HUES6 (cell line): ENCODE results near the gene SLC44A1.

Experiments used
- H3K27ac ChIP-seq: 2 replicates; pipeline ENCODE4 v1.7.0; 2013; ENCODE audit warnings: low read depth, mild to moderate bottlenecking, low read length, inconsistent platforms
- H3K27me3 ChIP-seq: 2 replicates; pipeline ENCODE4 v1.6.1; 2013; ENCODE audit warnings: low read length; ENCODE audit not compliant: control insufficient read depth, insufficient read depth
- H3K36me3 ChIP-seq: 2 replicates; pipeline ENCODE4 v1.6.1; 2013; ENCODE audit warnings: low read length; ENCODE audit not compliant: control insufficient read depth, insufficient read depth
- H3K4me1 ChIP-seq: 2 replicates; pipeline ENCODE4 v1.6.1; 2013; ENCODE audit warnings: low read length; ENCODE audit not compliant: control insufficient read depth, insufficient read depth
- H3K4me3 ChIP-seq: 2 replicates; pipeline ENCODE4 v1.5.1; 2013; ENCODE audit warnings: low read depth, low read length
- H3K9ac ChIP-seq: one replicate; pipeline ENCODE4 v1.6.1; 2013; ENCODE audit warnings: mild to moderate bottlenecking, low read length
- H3K9me3 ChIP-seq: 2 replicates; pipeline ENCODE4 v1.6.1; 2013; ENCODE audit warnings: low read depth, low read length; ENCODE audit not compliant: control insufficient read depth, insufficient read depth

The SLC44A1 gene

DNA sequence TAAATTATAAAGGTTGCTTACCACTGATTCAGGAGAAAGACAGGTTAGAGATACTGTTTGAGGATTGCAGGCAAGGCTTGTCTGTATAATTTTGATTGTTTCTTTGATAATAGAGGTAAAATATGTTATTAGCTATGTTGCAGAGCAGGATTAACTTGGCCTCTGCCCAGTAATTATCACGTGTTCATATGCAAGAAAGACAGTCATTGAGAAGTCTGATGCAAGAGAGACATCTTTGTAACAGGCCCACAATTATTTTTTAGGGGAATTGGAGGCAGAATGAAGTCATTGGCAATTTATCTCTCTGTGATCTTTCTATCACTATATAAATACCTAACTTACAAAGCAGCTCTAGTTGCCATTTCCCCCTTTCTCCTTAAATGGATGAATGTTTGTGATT, 46.0 kb downstream of the SLC44A1 start:
- Histone ChIP-seq H3K36me3 (no peaks in the 10 kb centered on the region), H3K9ac (no peak overlapping the region), H3K27me3 (no peaks in the 10 kb centered on the region), H3K9me3 (no peaks in the 10 kb centered on the region), H3K4me3 (no peak overlapping the region), H3K27ac (no peak overlapping the region), H3K4me1 (peaks cover 66% of the 10 kb centered on the region)

DNA sequence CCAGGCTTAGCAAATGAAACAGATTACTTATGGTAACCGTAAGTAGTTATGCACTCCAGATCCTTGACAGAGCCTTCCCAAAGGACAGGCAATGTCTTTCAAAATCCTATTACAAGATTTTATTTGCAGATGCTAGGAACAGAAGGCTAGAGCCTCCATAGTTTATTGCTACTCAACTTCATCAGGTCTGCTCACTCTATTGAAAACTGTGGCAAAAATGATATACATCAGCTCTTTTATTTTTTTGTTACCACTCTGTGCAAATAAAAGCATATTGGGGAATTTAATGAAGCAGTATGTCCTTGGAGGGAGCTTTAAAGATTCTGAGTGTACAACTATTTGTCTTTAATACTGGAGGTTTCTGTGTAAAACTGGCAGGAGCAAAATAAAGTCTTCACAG, 46.5 kb downstream of the SLC44A1 start:
- no peak overlapping the region for H3K9ac ChIP-seq
- no peaks in the 10 kb centered on the region for H3K27me3 ChIP-seq
- no peak overlapping the region for H3K4me3 ChIP-seq
- peak overlapping the region; percentile 10; the same call in 1 of the 2 replicates for H3K27ac ChIP-seq
- peaks cover 71% of the 10 kb centered on the region for H3K4me1 ChIP-seq
- H3K9me3 ChIP-seq, result no peaks in the 10 kb centered on the region
- no peaks in the 10 kb centered on the region for H3K36me3 ChIP-seq

DNA sequence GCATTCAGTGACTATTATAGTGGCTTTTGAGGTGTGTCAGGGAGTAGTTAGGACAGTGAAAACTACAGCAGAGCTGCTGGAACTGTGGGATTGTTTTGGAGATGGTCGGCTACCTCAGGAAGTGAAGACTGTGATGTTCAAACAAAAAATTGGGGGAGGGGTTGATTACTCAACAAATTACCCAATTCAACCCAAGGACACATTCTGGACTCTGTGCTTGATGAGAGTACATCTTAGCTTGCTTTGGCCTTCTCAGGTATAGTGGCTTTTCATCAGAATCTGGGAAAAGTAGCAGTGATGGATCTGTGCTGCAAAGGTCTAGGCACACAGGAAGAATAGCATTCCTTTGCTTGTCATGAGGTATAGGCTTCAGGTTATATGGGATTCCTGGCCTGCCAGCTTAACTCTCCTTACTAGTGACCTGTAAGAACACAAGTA, 47.0 kb downstream of the SLC44A1 start:
- Histone ChIP-seq H3K9me3 (no peaks in the 10 kb centered on the region), H3K27ac (peak overlapping the region; percentile 10; the same call in 1 of the 2 replicates), H3K4me3 (no peak overlapping the region), H3K9ac (no peak overlapping the region), H3K27me3 (no peaks in the 10 kb centered on the region), H3K36me3 (no peaks in the 10 kb centered on the region), H3K4me1 (peaks cover 73% of the 10 kb centered on the region)

DNA sequence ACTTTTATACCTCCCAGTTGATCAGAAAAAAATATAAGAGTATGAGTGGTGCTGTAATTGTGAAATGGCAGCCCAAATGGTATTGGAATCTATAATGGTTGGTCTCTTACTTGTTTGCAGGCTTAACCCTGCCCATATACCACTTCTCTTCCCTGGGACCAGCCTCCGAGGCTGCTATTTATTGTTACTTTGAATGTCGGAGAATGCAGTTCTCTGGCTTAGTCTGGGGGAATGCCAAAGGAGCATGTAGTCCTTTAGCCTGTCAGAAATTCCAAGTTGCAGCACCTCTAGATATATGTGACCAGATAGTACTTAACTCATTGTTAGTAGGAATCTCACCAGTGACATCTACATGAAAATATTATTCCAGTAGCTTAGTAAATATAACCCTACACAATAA, 47.5 kb downstream of the SLC44A1 start:
- Histone ChIP-seq H3K4me1 (peaks cover 73% of the 10 kb centered on the region), H3K27ac (peak overlapping the region; percentile 1; the same call in 1 of the 2 replicates), H3K4me3 (no peak overlapping the region), H3K9me3 (no peaks in the 10 kb centered on the region), H3K36me3 (no peaks in the 10 kb centered on the region), H3K27me3 (no peaks in the 10 kb centered on the region), H3K9ac (no peak overlapping the region)

DNA sequence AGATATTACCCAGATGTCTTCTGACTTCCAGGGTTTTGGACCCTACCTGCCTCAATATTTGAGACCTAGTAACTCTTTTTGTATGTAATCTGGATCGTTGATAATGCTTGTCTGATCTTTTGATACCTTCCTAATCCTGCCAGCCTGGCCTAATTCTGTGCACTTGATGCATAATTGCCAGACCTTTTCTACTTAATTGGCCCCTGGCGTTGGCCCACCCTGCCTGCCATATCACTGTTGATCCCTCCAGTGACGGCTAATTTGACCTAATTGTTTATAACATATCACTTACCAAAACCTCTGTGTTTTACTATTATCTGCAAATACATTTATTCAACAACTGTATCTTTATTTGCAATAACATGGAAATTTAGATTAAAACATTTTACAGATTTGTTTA, 49.0 kb downstream of the SLC44A1 start:
- Histone ChIP-seq H3K4me3 (no peak overlapping the region), H3K9me3 (no peaks in the 10 kb centered on the region), H3K36me3 (no peaks in the 10 kb centered on the region), H3K27ac (0 out of 2 replicates have a peak overlapping the region, but pooled peaks have one; percentile 24), H3K4me1 (peaks cover 77% of the 10 kb centered on the region), H3K9ac (no peak overlapping the region), H3K27me3 (no peaks in the 10 kb centered on the region)

DNA sequence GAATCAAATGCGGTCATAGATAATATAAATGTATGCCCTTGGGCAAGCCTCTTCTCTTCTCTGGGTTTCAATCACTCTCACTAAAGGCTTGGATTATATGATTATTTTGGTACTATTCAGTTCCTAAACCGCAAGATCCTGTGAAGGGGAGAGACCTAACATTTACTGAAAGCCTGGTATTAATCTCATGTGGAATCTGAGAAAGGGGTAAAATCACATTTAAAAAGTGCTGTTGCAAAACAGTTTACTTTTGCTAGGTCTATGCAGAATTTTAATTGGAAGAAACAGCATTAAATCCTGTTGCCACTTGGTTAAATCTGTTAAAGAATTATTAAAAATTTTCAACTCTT, 50.7 kb downstream of the SLC44A1 start:
- H3K27me3 ChIP-seq, result no peaks in the 10 kb centered on the region
- H3K4me3 ChIP-seq, result no peak overlapping the region
- H3K9me3 ChIP-seq, result no peaks in the 10 kb centered on the region
- H3K9ac ChIP-seq, result no peak overlapping the region
- peaks cover 89% of the 10 kb centered on the region for H3K4me1 ChIP-seq
- peaks cover 6% of the 10 kb centered on the region; the same call in 1 of the 2 replicates for H3K36me3 ChIP-seq
- H3K27ac ChIP-seq, result peak overlapping the region; percentile 61; the same call in 1 of the 2 replicates

DNA sequence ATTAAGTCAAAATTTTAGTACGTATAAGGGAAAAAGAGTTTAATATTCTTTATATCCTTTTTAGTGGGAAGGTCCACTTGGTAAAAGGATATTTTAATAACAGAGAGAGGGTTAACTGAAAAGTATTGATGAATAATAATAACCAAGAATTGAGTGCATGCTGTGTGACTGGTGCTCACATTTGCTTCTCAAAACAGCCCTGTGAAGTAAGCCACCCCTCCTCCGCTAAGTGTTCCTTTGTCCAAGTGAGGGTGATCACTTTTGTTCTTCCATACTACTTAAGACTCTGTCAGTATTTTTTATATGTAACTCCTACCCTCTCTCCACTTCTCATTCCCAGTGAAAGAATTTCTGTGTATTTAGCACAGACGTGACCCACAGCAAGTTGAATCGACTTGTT, 51.5 kb downstream of the SLC44A1 start:
- no peaks in the 10 kb centered on the region for H3K27me3 ChIP-seq
- peaks cover 11% of the 10 kb centered on the region; the same call in 1 of the 2 replicates for H3K36me3 ChIP-seq
- H3K4me1 ChIP-seq, result peaks cover 81% of the 10 kb centered on the region
- H3K27ac ChIP-seq, result peak overlapping the region; percentile 85
- H3K9me3 ChIP-seq, result no peaks in the 10 kb centered on the region
- H3K4me3 ChIP-seq, result peak overlapping the region; percentile 32
- H3K9ac ChIP-seq, result peak overlapping the region; percentile 54

DNA sequence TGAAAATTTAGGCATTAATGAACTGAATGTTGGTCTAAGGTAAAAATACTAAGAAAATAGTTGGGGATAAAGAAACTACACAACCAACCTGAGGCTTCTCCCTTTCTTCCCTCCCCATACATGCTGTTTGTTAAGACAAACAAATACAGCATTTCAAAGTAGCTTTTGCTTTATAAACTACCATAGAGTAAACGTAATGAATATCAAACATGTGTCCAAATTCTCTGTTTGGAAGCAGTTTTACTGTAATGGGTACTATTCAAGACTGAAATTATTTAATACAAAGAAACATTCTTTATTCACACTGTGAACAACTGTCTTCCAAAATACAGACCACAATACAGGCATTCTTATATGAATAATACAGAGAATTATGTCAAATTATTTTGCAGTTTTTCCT, 52.0 kb downstream of the SLC44A1 start:
- H3K27ac ChIP-seq, result peak overlapping the region; percentile 85

DNA sequence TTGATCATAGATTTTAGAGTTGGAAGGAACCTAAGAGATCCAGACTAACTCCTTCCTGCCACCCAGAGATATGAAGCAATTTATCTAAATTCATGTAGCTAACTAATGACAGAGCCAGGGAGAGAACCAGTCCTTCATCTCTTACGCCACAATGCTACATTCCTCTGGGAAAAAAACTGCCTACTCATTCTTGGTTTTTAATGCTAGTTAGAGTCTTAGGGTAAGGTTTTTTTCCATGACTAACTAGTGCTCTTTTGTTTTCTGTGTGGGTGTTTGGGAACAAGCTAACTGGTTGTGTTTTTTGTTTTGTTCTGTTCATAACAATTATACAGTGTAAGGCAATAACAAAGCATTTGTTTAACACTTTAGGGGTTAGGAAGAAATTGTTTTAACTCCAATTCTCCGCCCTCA, 52.4 kb downstream of the SLC44A1 start:
- H3K9ac ChIP-seq, result peak overlapping the region; percentile 54
- H3K36me3 ChIP-seq, result peaks cover 11% of the 10 kb centered on the region; the same call in 1 of the 2 replicates
- peak overlapping the region; percentile 85 for H3K27ac ChIP-seq
- no peak overlapping the region for H3K4me3 ChIP-seq
- no peaks in the 10 kb centered on the region for H3K9me3 ChIP-seq
- no peaks in the 10 kb centered on the region for H3K27me3 ChIP-seq
- H3K4me1 ChIP-seq, result peaks cover 72% of the 10 kb centered on the region

More for the DNA sequence above, 52.0 kb downstream of the SLC44A1 start:
- peak overlapping the region; percentile 54 for H3K9ac ChIP-seq
- H3K36me3 ChIP-seq, result peaks cover 11% of the 10 kb centered on the region; the same call in 1 of the 2 replicates
- H3K27me3 ChIP-seq, result no peaks in the 10 kb centered on the region
- H3K4me1 ChIP-seq, result peaks cover 76% of the 10 kb centered on the region
- no peaks in the 10 kb centered on the region for H3K9me3 ChIP-seq
- peak overlapping the region; percentile 32 for H3K4me3 ChIP-seq

DNA sequence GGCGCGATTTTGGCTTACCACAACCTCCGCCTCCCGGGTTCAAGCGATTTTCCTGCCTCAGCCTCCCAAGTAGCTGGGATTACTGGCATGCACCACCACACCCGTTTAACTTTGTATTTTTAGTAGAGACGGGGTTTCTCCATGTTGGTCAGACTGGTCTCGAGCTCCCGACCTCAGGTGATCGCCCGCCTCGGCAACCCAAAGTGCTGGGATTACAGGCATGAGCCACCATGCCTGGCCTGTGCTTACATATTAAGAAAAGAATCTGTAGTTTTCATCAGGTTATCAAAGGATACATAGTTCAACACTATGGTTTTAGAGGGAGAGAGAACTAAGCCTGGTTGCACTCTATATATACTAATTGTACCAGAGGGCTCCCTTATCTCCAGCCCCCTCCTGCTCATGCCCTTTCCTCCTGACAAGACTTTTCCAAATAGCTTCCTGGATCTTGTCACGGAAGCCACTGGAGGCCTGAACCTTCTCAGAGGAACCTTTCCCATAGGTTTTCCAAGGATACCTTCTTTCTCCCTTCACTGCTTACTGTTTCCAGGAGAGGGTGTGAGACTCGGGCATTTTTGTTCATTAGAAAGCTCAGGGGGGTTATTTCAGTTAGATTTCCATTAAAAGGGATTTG, 53.1 kb downstream of the SLC44A1 start:
- no peaks in the 10 kb centered on the region for H3K9me3 ChIP-seq
- H3K4me3 ChIP-seq, result no peak overlapping the region
- peaks cover 65% of the 10 kb centered on the region for H3K4me1 ChIP-seq
- peaks cover 11% of the 10 kb centered on the region; the same call in 1 of the 2 replicates for H3K36me3 ChIP-seq
- peak overlapping the region; percentile 85 for H3K27ac ChIP-seq
- peak overlapping the region; percentile 12 for H3K9ac ChIP-seq
- no peaks in the 10 kb centered on the region for H3K27me3 ChIP-seq

DNA sequence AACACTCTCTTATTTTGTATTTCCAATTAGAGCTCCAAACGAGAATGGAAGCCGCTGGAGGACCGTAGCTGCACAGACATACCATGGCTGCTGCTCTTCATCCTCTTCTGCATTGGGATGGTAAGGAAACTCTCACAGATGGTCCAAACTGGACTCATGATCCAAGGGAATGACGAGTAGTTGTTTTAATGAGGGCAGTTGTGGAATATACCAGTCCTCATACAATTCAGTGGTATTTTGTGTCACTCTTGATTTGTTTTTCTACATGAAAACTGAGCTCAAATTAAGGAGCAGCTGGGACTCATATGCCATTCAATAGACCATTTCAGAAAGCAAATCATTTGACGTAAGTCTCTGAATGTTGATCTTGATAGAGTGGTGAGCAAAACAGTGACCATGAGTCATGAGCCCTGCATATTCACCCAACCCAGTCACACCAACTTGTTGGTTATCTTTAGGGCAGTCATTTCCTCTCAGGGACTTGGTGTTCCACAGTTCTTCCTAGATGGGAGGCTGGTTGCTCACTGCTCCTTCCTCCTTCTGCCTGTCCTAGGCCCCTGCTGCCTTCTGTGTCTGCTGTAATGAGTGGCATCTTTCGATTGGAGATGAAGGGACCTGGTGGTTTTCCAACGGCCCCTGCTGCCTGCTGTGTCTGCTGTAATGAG, 54.9 kb downstream of the SLC44A1 start:
- H3K4me1 ChIP-seq, result peaks cover 53% of the 10 kb centered on the region
- peaks cover 20% of the 10 kb centered on the region; the same call in 1 of the 2 replicates for H3K36me3 ChIP-seq
- H3K4me3 ChIP-seq, result no peak overlapping the region
- no peak overlapping the region for H3K9ac ChIP-seq
- peak overlapping the region; percentile 61; the same call in 1 of the 2 replicates for H3K27ac ChIP-seq
- no peaks in the 10 kb centered on the region for H3K9me3 ChIP-seq
- H3K27me3 ChIP-seq, result no peaks in the 10 kb centered on the region
